NCI-H1694 (cell line): ENCODE data around the gene KIAA1614.

Experiments
- DNase-seq: peaks from one replicate; lab custom pipeline; 2025; lab: John Stamatoyannopoulos, UW

Gene KIAA1614

DNA sequence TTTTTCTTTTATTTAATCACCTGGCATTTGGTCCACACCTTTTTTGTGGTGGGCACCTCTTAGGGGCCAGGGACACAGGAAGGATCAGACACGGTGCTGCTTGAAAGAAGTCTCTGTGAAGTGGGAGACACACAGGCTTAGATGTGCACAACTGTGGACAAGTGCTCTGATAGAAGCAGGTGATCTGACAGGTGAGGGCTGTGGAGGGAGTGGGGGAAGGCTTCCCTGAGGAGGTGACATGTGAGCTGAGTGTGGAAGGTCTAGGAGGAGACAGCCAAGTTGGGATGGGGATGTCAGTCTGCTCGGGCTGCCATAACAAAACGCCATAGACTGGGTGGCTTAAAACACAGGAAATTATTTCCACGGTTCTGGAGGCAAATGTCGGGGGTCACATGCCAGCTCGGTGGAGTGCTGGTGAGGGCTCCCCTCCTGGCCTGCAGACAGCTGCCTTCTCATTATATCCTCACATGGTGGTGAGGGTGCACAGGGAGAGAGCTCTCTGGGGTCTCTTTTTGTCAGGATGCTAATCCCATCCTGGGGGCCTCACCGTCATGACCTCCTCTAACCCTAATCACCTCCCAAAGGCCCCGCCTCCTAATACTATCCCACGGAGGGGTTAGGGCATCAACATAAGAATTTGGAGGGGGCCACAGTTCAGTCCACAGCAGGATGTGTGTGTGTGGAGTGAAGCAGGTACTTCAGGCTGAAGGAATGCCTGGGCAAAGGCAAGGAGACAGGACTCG is 5.2 kb upstream of the KIAA1614 start:
- no peak for DNase-seq

DNA sequence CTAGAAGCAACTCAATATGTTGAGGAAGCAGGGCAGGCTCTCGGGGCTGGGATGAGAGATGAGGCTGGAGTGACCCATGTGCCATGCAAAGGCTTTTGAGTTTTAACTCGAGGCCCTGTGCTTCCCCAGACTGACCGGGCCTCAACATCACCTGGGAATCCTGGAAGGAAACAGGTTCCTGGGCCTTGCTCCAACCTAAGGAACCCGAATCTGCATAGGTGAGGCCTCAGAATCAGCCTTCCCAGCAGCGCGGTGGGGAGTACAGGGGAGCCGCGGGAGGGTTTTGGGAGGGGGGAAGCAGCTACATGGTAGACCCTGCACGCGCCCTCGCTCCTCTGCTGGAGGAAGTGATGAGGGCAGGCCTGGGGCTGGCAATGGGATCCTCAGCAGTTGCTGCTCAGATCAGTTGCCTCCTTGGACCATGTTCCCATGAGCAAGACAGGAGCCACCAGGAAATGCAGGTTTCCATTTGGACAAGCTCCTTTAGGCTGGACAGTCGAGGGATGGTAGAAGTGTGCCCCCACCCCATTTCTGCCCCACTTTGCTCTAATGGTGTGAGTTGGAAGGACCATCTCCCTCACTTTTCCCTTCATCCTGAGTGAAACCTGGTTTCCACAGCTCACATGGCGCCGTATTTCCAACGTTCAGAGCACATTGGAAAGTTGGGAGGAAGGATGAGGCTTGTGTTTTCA is 4.5 kb upstream of the KIAA1614 start:
- DNase-seq = no peak

DNA sequence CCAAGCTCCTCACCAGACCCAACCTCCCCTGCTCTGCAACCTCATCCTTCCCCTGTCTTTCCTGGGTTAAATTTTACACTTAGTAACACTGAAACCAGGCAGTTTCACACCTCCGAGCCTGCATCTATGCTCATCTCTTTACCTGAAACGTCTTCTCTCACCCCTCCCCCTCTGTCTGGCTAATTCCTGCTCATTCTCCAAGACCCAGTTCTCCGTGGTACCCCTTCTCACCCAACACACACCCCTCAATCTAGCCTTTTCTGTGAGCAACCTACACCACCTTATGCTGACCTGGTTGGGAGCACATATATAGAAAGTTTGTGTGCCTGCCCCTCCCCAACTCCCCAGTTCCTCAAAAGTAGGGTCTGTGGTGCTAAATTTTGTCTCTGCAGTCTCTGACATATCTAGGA is 3.7 kb upstream of the KIAA1614 start:
- no peak for DNase-seq

DNA sequence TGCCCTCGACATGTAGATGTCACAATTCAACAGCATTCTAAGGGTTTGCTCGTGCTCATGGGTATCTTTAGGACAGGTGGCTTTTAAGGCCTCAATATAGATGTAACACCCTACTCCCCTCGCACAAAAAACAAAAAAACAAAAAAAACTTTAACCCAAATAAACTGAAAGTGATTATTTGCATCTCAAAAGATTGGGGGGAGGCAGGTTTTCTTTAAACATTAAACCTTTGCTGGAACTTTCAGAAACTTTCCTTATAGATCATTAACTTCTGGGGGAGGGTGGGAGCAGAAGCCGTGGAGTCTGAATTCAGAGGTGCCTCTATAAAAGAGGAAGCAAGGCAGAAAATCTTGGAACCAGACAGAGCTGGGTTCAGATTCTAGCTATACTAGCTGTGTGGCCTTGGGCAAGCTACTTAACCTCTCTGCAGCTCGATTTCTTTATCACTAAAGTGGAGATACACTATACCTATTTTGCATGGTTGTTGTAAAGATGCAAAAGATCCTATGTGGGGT is 3.2 kb upstream of the KIAA1614 start:
- no peak for DNase-seq

DNA sequence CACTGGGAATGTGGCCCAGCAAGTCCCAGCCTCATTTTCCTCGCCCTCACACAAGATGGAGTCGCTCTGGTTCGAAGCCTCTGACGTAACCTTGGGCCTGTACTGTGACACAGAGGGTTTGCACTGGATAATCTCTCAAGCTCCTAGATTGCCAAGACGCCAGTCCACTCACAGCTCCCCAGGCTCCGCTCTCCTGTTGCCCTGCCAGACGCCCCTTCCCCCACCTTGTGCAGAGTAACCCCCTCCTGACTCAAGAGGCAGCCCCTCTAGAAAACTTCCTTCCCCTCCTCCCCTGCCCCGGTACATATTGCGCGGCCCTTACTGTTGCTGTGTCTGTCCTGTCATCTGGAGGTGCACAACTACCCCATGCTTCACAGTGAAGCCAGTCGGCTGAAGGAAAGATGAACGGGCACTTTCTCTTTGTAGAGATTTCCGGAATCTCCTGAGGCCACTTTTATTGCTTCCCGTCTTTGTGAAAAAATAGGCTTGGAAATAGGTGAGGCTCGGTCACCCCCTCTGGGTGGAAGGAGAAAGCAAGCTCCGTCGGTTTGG is 981 bp upstream of the KIAA1614 start:
- DNase-seq = no peak

DNA sequence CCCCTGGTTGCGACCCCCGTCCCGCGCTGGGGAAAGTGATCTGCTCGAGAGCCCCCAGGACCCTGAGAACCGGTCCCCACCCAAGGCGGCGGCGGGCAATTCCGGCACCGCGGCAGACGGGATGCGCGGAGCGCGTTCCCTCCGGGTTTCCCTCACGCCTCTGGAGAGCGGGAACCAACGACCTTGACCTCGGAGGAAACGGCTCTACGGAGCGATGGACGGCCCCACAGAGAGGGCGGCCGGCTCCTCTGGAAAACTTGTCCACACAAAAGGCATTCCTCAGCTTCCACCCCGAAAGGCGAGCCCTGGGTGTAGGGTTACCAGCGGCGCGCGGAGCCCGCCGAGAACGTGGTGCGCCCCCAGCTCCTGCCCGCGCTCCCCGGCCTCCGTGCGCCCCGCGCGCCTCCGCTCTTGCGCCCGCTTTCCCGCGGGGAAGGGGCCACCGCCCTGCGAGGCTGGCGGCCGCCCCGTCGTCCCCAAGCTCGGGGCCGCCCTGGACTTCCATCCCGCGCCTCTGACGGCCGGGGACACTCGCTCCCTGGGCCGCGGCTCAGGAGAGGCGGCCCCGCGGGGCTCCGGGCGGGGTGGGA is 391 bp upstream of the KIAA1614 start:
- DNase-seq = no peak

DNA sequence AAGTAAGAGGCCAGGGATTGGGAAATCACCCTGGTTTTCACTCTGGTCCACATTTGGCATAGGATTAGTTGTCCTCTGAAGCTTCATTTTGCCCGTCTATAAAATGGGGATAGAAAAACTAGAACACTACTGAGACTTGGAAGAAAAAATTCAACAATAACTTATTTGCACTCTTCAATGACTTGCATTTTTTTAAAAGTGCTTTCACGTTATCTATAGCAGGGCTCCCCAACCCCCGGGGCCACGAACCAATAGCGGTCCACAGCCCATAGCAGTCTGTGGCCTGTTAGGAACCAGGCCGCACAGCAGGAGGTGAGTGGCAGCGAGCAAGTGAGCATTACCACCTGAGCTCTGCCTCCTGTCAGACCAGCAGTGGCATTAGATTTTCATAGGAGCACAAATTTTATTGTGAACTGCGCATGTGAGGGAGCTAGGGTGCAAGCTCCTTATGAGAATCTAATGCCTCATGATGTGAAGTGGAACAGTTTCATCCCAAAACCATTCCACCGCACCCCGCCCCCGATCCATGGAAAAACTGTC is 2.8 kb downstream of the KIAA1614 start:
- DNase-seq = no peak

DNA sequence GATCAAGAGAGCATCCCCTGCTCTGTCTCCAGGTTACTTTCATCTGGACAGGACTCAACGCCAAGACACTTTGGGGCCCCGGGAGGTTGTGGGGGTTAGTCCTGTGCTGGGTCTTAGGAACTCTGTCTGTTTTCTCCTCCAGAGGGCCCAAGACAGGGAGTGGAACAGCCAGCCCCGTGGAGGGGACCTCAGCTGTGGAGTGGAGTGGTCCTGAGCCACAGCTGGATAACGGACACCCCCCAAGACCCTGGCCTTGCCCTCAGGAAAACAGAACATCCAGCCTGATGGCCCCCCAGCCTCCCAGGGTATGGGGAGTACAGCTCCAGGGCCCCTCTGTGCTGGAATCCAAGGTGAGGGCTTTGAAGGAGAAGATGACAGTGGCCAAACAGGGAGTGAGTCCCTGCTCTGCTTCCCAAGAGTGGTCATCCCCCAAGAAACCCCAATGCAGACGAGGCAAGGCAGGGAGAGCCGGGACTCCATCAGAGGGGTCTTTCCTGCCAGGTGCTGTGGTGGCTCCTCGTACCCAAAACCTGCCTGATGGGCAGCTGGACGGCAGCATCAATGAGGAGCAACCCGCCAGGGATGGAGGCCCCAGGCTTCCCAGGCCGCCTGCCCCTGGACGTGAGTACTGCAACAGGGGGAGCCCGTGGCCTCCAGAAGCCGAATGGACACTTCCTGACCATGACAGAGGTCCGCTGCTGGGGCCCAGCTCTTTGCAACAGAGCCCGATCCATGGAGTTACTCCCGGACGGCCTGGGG is 3.5 kb downstream of the KIAA1614 start:
- DNase-seq = no peak

DNA sequence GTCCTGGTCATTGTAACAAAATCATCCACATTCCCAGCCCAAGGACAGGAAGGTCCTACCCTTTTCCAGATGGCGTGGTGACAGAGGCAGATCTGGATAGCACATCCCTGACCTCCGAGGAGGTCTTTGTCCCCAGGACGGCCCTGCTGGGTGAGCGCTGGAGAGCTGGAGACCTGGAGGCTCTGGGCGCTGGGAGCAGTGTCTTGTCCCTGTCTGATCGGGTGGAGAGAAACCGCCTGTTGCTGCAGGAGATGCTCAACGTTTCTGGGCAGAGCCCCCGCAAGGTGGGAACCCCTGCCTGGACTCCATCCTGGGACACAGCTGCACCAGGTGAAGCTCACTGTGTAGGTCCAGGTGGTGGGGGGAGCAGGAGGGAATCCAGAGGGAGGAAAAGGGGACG is 4.1 kb downstream of the KIAA1614 start:
- no peak for DNase-seq

DNA sequence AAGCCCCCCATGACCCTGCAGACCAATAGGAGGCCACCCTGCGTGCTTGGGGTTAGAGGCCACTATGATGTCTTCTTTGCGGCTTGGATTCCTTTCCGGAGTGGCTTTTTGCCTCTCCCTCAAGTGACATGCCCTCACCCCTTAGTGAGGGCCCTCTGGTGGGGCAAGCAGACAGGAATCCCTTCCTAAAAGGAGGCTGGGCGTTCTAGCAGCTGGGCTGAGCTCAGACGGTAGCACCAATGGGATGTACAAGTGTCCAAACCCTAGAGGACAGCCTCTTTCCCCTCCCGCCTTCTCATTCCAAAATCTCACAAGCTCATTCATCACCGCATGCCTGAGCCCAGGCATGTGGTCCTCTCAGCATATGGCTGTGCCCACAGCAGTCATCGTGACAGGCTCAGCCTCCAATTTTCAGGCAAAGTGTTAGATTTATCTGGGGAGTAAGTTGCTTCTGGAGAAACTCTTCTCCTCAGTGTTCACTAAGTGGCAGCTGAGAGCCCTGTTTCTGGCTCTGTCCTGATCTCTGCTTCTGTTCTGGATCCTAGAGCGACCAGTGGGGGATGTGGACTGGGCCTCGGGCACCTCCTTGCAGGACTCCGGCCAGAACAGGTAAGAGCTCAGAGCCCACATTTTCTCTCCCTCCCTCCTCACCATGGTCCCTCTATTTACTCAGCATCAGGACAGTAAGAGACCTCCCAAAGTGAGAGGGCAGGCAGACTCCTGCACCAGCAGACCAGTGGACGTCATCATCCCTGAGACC is 4.8 kb downstream of the KIAA1614 start:
- DNase-seq = no peak

DNA sequence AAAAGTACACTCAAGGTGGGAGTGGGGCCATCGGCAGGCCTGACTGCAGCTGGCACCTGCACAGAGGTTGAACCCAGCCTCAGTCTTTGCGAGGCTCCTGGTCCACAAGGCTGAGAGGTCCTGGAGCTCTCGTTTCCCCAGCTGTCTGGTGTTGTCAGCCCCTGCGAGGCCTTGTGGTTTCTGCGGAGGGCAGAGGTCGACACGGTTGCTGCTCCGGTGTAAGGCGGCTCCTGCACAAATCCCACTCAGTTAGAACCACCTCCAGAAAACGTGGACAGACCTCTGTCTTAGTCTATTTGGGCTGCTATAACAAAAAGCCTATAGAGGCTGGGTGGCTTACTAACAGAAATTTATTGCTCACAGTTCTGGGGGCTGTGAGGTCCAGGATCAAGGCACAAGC is 5.8 kb downstream of the KIAA1614 start:
- DNase-seq = no peak

DNA sequence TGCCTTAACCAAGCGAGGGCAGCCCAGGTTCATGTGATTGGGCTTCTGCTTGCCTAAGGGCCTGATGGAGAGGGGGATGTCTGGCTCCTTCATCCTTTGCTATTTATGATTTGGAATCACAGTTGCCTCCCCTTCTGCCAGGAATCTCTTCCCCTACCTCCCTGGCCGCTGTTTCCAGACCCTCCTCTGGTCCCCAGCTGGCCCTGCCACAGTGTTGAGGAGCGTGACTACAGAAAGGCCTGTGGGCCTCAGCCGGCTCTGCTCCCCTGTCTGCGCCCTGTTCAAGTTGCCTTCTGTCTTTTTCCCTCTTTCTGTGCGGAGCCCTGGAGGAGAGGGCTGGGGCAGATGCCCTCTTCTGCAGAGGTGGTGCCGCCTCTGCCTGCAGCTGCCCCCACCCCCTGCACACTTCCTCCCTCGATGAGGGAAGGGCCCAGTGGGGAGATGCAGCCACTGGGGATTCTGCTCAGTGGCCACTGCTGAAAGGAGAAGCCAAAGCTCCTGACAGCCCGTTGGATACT is 6.5 kb downstream of the KIAA1614 start:
- DNase-seq = no peak

DNA sequence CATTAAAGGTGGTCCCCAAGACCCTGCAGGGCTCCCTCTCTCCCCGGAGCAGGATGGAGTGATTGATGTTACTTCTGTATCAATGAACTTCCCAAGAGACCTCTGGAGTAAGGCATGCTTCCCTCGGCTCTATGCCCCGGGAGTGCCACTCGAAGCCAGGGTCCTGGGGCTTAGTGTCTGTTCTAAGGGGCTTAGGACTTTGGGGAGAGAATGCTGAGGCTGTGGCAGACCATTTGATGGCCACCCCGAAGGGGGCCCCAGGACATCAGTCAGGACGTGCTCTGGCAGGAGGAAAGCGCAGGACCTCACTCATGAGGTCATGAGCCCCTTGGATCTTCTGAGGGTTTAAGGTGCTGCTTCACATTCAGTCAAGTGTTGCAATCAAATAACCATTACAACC is 7.5 kb downstream of the KIAA1614 start:
- no peak for DNase-seq

DNA sequence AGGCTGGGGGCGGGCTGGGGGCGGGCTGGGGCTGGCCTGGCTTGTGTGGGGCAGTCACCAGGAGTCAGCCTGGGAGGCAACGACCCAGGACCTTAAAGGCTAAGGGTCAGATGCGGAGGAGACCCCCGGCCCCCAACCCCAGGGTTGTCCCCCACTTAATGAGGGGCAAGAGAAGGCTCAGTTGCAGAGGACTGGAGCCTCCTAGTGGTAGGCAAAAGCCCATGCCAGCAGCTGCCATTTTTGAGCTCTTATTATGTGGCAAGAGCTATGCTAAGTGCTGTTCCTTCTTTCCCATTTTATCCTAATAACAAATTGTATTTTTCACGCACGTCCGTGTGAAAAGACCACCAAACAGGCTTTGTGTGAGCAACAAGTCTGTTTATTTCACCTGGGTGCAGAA is 8.0 kb downstream of the KIAA1614 start:
- no peak for DNase-seq

DNA sequence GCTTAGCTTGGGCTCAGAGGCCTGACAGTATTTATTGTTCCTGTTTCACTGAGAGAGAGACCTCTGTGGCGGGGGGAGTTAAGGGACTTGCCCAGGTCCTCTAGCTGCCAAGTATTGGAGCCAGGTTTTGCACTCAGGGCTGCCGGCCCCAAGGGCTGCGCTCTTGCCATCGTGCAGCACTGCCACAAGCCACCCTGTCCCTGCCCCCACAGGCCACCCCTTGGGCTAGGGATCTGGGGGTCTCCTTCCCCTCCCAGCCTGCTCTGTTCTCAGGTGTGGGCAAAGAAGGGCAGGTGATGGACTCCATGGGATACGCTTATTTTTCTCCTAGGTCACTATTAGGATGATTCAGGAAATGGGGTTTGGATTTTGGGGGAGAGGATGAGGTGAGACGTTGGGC is 8.7 kb downstream of the KIAA1614 start:
- DNase-seq = no peak

DNA sequence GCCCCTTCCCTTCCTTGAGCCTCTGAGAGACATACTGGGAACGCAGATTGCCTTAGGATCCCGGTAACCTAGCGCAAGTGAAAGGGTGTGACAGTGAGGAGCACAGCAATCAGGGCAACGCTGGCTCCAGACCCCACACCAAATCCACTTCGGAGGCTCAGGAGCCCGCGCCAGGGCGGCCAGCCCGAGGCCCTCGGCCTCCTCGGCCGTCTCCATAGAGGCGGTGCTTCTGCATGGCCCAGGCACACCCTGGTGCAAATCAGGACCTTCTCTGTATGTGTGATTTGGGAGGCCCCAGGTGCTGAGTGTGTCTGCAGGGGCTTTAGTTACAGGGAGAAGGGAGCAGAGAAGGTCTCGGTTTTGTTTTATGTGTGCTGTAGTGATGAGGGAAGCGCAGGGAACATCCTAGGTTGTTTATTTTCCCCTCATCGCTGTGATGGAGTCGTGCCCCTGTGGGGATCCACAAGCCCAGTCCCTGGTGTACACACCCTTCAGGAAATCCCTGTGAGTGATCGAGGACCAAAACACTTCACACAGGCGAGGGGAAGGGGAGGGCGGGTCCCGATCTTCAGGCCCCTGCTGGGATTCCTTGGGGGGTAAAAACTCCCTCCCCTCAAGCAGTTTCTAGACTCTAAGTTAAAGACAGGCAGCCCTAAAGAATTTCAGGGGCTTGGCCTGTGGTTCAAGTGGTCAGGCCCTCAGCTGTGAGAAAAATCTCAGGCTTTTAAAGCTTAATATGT is 9.4 kb downstream of the KIAA1614 start:
- DNase-seq = no peak

DNA sequence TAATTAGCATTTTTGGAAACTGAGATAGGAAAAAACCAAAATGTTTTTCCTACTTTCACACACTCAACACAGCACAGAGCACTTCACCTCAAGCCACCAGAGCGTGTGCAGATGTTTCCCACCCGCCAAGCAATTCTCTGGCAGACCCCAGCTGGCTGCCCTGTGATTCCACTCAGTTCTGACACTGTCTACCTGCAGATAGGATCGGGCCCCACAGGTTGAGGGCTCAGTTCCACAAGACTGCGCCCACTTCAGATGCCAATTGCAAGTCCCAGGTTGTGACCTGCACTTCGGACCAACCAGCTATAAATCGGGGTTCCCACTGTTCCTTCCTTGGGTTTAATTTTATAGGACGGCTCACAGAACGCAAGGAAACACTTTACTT is 9.9 kb downstream of the KIAA1614 start:
- no peak for DNase-seq

DNA sequence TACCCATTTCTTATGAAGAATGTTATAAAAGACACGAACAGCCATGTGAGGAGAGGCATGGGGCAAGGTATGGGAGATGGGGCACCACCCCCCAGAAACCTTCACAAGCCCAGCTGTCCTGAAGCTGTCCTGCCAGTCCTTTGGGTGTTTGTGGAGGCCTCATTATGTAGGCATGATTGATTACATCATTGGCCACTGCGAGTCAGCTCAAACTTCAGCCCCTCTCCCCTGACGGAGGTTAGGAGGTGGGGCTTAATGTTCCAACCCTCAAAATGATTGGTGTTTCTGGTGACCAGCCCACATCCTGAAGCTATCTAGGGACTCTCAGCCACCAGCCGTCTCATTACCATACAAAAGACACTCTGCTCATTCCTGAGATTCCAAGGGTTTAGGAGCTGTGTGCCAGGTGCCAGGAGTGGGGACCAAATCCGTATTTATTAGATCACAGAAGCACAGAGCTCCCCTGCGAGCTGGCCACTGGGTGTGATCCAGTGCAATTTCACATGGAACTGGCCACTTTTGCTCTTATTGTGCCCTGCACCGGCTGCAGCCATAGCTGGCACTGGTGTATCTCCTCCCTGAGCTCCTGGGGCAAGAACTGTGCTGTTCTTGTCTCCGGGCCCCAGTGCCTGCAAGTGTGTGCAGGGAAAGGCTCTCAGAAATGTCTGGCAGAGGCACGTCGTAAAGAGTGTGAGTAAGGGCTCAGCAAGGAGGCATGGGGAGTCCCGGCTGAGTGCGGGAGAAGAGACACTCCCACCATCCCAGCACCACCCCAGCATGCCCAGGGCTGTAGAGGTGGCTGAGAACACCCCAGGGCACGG is 10.5 kb downstream of the KIAA1614 start:
- DNase-seq = no peak

DNA sequence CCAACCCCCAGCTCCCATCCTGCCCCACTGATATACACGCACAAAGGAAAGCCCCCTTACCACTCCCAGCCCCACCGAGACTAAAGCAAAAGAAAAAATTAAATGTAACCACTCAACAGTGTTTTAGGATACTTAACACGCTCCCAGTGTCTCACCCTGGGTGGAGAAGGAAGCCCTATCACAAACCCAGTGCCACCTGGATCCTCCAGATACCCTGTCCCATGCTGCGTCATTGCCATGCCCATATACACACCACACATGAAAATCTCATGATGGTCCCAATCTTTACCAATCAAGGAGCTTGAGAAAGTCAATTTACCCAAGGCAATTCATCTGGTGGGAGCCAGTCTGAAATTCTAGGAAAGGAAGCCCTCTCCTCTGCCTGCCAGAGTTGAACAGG is 11.2 kb downstream of the KIAA1614 start:
- DNase-seq = no peak
